ENCODE results near the gene HOMER3.

DNA sequence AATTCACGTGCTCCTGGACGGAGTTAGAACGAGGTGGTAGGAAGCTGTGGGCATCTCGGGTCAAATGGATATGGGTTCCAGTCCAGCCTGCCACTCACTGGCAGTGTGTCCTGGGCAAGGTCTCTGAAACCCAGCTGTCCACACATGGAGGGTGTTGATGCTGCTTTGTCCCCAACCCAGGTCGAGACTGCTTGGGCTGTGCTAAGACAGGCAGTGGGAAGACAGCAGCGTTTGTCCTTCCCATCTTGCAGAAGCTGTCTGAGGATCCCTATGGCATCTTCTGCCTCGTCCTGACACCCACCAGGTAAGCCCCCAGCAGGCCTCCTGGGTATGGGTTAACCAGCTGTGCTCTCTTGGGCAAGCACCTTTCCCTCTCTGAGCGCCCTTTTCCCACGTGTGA is 20.6 kb downstream of the HOMER3 start:
- TF ChIP-seq POLR2A (IDR thresholded peaks at IDR 0.05) (no peak), EP300 (IDR thresholded peaks at IDR 0.05) (no peak)
- TF ChIP-seq, protein P1, sequence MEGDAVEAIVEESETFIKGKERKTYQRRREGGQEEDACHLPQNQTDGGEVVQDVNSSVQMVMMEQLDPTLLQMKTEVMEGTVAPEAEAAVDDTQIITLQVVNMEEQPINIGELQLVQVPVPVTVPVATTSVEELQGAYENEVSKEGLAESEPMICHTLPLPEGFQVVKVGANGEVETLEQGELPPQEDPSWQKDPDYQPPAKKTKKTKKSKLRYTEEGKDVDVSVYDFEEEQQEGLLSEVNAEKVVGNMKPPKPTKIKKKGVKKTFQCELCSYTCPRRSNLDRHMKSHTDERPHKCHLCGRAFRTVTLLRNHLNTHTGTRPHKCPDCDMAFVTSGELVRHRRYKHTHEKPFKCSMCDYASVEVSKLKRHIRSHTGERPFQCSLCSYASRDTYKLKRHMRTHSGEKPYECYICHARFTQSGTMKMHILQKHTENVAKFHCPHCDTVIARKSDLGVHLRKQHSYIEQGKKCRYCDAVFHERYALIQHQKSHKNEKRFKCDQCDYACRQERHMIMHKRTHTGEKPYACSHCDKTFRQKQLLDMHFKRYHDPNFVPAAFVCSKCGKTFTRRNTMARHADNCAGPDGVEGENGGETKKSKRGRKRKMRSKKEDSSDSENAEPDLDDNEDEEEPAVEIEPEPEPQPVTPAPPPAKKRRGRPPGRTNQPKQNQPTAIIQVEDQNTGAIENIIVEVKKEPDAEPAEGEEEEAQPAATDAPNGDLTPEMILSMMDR (IDR thresholded peaks at IDR 0.05), result no peak
